PFSK-1 (cell line): Measurements from ENCODE around the gene CCDC82.

Source experiments
- POLR2AphosphoS5 ChIP-seq: IDR thresholded peaks from 2 replicates; pipeline ENCODE4 v1.6.1; 2012; ENCODE audit warnings: low read depth, mild to moderate bottlenecking, control low read depth, low read length, moderate library complexity
- TAF1 ChIP-seq: IDR thresholded peaks from 2 replicates; pipeline ENCODE4 v1.6.1; 2012; ENCODE audit warnings: low read length, control low read depth, borderline replicate concordance; ENCODE audit not compliant: insufficient read depth

GRCh38 chr11:96322775-96323641 lies 66.7 kb downstream of the CCDC82 start:
- TF ChIP-seq TAF1 (no peak), POLR2AphosphoS5 (no peak)
